CD4-positive, alpha-beta T cell (primary cell): ENCODE results near the gene HOXA9. TPM values are rescaled to one million over a fixed set of nuclear protein-coding genes. Genes with fewer than 3 reads are reported as not detected.

Source experiments
- ATAC-seq: fragments of 200-7000 bp; cut with Tn5 transposase; one replicate; pipeline ENCODE4 v1.10.0; 2022; ENCODE audit warnings: mild to moderate bottlenecking; ENCODE audit not compliant: poor library complexity
- CTCF ChIA-PET: fragments of 350-600 bp; sonication (Branson Sonifier 250); formaldehyde crosslinking; loops from one replicate; lab custom pipeline; 2021; ENCODE audit warnings: antibody characterized with exemption, inconsistent platforms; lab: Charles Lee
- POLR2A ChIA-PET: fragments of 350-600 bp; sonication (Branson Sonifier 250); formaldehyde crosslinking; loops from one replicate; lab custom pipeline; 2021; ENCODE audit warnings: antibody characterized with exemption, inconsistent platforms; lab: Charles Lee
- DNase-seq, 14 experiments: peaks; one replicate each; pipeline ENCODE4 v3.0.0-alpha.2; 2013 to 2020; ENCODE audit warnings: mixed read lengths in 2 of 14
- H3K27ac ChIP-seq, 2 donors: one replicate each; pipeline versions ENCODE4 v1.5.1 to v1.7.0; 2013; ENCODE audit warnings: low read length in 2 of 2, low read depth in 1 of 2, mild to moderate bottlenecking in 1 of 2
- H3K27me3 ChIP-seq, 2 experiments: 1 replicate in 1 of 2; 2 replicates in 1 of 2; pipeline versions ENCODE4 v1.6.1 to v1.7.0; 2013; ENCODE audit warnings: low read length in 2 of 2, control low read depth in 1 of 2, mild to moderate bottlenecking in 1 of 2, moderate library complexity in 1 of 2; ENCODE audit not compliant: insufficient read depth in 2 of 2, control insufficient read depth in 1 of 2
- H3K36me3 ChIP-seq: one replicate; pipeline ENCODE4 v1.6.1; 2013; ENCODE audit warnings: low read length, control low read depth; ENCODE audit not compliant: insufficient read depth
- H3K4me1 ChIP-seq: one replicate; pipeline ENCODE4 v1.6.1; 2013; ENCODE audit warnings: low read length, control low read depth; ENCODE audit not compliant: insufficient read depth
- H3K4me3 ChIP-seq: one replicate; pipeline ENCODE4 v1.5.1; 2013; ENCODE audit warnings: mild to moderate bottlenecking, low read length, moderate library complexity
- H3K9me3 ChIP-seq, 2 experiments: 1 replicate in 1 of 2; 2 replicates in 1 of 2; pipeline versions ENCODE4 v1.6.1 to v1.7.0; 2013; ENCODE audit warnings: low read length in 2 of 2, mild to moderate bottlenecking in 2 of 2, control low read depth in 1 of 2, moderate library complexity in 1 of 2; ENCODE audit not compliant: control insufficient read depth in 1 of 2, insufficient read depth in 1 of 2
- H3K27ac Mint-ChIP-seq: one replicate; pipeline ENCODE4 v1.8.0; 2020; ENCODE audit warnings: mixed read lengths
- H3K27me3 Mint-ChIP-seq: one replicate; pipeline ENCODE4 v1.8.0; 2021; ENCODE audit warnings: mixed read lengths
- H3K36me3 Mint-ChIP-seq: one replicate; pipeline ENCODE4 v1.8.0; 2021; ENCODE audit warnings: low read depth, mixed read lengths
- H3K4me1 Mint-ChIP-seq: one replicate; pipeline ENCODE4 v1.8.0; 2021; ENCODE audit warnings: low read depth, mixed read lengths
- H3K4me3 Mint-ChIP-seq: one replicate; pipeline ENCODE4 v1.8.0; 2020; ENCODE audit warnings: mild to moderate bottlenecking, mixed read lengths
- H3K9me3 Mint-ChIP-seq: one replicate; pipeline ENCODE4 v1.8.0; 2020; ENCODE audit warnings: mixed read lengths
- intact Hi-C, 2 experiments: fragments of 100-400 bp; cut with DNase I in 1 of 2; cut with micrococcal nuclease in 1 of 2; formaldehyde crosslinking; loops; one replicate each; pipeline versions ENCODE4 v1.15.1 to v1.9.0; 2023 to 2025; cut with DNase I, micrococcal nuclease
- total RNA-seq, 174 experiments: library from RNA in 2 of 174; stranded (reverse) in 2 of 174; gene quantifications; one replicate each; pipeline ENCODE4 v1.2.3 and lab custom pipeline; 2021 to 2026
- TF ChIP-seq, protein P1 (sequence below): fragments of 200-600 bp; IDR thresholded peaks from one replicate; pipeline ENCODE4 v1.8.0; 2022; ENCODE audit warnings: antibody characterized with exemption, mild to moderate bottlenecking

Gene HOXA9
- total RNA-seq, 2 experiments from 2014 or later, result not detected

DNA sequence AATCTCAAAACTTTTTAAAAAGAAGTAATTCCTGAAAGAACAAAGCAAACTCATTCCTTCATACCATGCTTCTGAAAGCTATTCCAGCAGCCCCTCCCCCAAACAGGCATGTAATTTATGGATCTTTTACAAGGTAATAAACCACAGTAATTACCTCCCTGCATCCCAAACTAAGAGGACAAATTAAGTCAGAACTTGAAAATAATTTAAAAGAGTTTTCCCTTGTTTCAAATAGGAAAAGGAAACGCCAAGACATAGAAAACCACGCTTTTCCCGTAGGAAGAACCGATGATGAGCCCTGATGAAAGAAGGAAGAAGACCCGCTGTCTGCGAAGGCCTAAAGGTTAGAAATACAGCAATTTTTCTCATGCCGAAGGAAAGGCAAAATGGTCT, 43.7 kb downstream of the HOXA9 start:
- Mint-ChIP-seq H3K9me3 (no peaks in the 10 kb centered on the region), H3K27me3 (peaks cover 28% of the 10 kb centered on the region), H3K4me1 (no peaks in the 10 kb centered on the region), H3K27ac (no peak overlapping the region), H3K4me3 (no peak overlapping the region), H3K36me3 (no peaks in the 10 kb centered on the region)
- H3K4me3 ChIP-seq, result no peak overlapping the region
- H3K27ac ChIP-seq, result no peak overlapping the region
- no peak for DNase-seq
- TF ChIP-seq, protein P1, sequence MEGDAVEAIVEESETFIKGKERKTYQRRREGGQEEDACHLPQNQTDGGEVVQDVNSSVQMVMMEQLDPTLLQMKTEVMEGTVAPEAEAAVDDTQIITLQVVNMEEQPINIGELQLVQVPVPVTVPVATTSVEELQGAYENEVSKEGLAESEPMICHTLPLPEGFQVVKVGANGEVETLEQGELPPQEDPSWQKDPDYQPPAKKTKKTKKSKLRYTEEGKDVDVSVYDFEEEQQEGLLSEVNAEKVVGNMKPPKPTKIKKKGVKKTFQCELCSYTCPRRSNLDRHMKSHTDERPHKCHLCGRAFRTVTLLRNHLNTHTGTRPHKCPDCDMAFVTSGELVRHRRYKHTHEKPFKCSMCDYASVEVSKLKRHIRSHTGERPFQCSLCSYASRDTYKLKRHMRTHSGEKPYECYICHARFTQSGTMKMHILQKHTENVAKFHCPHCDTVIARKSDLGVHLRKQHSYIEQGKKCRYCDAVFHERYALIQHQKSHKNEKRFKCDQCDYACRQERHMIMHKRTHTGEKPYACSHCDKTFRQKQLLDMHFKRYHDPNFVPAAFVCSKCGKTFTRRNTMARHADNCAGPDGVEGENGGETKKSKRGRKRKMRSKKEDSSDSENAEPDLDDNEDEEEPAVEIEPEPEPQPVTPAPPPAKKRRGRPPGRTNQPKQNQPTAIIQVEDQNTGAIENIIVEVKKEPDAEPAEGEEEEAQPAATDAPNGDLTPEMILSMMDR, result no peak
- no peak for ATAC-seq
- intact Hi-C loops, result no loop called here
- peaks cover 5 to 7% of the 10 kb centered on the region in 2 experiments for H3K27me3 ChIP-seq
- H3K36me3 ChIP-seq, result no peaks in the 10 kb centered on the region
- ChIA-PET CTCF (no interaction called here), POLR2A (no interaction called here)
- H3K9me3 ChIP-seq, result peaks cover 0 to 7% of the 10 kb centered on the region in 2 experiments
- no peaks in the 10 kb centered on the region for H3K4me1 ChIP-seq

DNA sequence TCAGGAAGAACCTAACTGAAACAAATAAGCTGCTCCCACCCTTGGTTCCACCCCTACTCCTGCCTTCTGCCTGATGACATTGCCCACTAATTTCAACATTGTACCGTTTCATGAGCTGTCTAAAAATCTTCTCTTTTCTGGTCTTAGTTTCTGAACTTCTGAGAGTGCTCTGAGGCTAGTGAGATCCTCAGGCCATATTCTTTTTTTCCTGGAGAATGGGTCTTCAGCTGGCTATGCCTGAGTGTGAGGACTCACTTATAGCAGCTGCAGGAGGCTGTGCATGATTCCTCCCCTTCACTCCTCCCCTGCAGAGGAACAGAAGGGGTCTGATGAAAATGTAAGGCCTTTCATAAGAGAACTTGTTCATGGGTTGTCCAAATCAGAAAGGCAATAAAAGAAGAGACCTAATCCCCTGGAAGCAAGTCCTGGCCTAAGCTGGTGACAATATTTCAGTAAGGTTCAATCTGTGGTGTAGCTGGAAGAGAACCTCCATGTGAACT, 45.9 kb downstream of the HOXA9 start:
- peaks cover 24% of the 10 kb centered on the region for H3K27me3 Mint-ChIP-seq
- H3K9me3 Mint-ChIP-seq, result no peaks in the 10 kb centered on the region
- H3K4me3 Mint-ChIP-seq, result no peak overlapping the region
- Histone ChIP-seq H3K4me1 (no peaks in the 10 kb centered on the region), H3K27me3 (peaks cover 0 to 2% of the 10 kb centered on the region in 2 experiments), H3K27ac (no peak overlapping the region), H3K9me3 (peaks cover 0 to 15% of the 10 kb centered on the region in 2 experiments), H3K36me3 (no peaks in the 10 kb centered on the region), H3K4me3 (no peak overlapping the region)
- H3K27ac Mint-ChIP-seq, result no peak overlapping the region
- TF ChIP-seq, protein P1, result no peak
- POLR2A ChIA-PET, result no interaction called here
- ATAC-seq, result no peak
- CTCF ChIA-PET, result no interaction called here
- no peak for DNase-seq
- H3K4me1 Mint-ChIP-seq, result no peaks in the 10 kb centered on the region
- no peaks in the 10 kb centered on the region for H3K36me3 Mint-ChIP-seq
- intact Hi-C loops, result no loop called here

DNA sequence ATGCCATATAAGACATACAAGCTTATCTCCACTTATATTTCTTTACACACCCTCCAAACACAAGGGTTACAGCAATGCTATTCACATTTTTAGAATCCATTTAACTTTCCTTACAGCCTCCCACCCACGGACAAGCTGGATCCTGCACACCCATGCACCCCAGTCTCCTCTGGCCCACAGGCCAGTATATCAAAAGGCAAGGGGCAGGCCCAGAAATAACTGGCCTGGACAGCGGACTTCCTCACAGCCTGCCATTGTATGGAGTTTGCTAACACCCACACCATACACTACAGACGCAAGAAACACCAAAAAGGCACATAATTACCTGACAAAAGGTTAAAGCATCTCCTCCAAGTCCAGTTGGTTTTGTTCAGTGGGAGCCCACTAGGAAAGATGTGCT, 46.8 kb downstream of the HOXA9 start:
- H3K27me3 Mint-ChIP-seq, result peaks cover 27% of the 10 kb centered on the region
- H3K4me1 ChIP-seq, result no peaks in the 10 kb centered on the region
- ChIA-PET POLR2A (no interaction called here), CTCF (no interaction called here)
- no peaks in the 10 kb centered on the region for H3K36me3 ChIP-seq
- H3K4me3 ChIP-seq, result no peak overlapping the region
- H3K9me3 ChIP-seq, result peaks cover 0 to 9% of the 10 kb centered on the region in 2 experiments
- intact Hi-C loops, result no loop called here
- no peak overlapping the region for H3K27ac Mint-ChIP-seq
- no peak for DNase-seq
- H3K4me3 Mint-ChIP-seq, result no peak overlapping the region
- TF ChIP-seq, protein P1, result no peak
- no peaks in the 10 kb centered on the region for H3K36me3 Mint-ChIP-seq
- no peak for ATAC-seq
- H3K27me3 ChIP-seq, result peaks cover 0 to 5% of the 10 kb centered on the region in 2 experiments
- H3K27ac ChIP-seq, result no peak overlapping the region
- no peaks in the 10 kb centered on the region for H3K9me3 Mint-ChIP-seq
- H3K4me1 Mint-ChIP-seq, result no peaks in the 10 kb centered on the region
